ENCODE data around the gene CHN2. TPM values are rescaled to one million over a fixed set of nuclear protein-coding genes. Genes with fewer than 3 reads are reported as not detected.
A peak's percentile ranks its signal among the peaks of the same experiment; 100 is the strongest.

Gene CHN2
- total RNA-seq, 1 donor from 2014 or later = 0.64 TPM

DNA sequence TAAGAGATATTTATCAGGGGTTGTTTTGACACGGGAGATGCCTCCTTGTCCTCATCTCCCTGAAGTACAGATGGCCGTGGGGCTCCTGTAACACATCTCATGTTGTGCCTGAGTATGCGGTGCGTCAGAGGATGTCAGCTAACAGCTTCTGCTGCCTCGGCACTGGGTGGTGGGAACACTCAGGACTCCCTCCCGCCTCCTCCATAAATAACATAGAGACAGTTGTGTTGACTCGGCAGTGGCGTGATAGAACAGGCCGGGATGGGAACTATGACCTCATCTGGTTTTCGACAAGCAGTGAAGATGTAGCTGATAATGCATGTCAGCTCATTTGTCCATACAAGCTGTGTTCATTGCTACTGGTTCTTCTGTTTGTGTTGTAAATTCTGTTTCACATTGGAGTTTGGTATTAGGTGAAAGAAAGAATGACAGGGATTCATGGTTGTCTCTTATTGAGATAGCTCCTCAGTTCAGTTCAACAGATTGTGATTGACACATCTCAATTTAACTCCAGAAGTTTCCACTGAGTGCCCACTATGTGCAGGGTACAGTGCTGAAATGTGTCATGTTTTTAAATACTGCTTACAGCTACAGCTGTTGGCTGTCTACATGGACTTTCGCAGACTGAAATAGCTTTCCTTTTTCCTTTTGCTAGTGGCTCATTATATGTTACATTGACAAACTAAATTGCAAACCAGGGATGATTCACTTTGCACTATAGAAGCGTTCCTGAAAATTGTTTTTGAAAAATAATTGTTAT lies 87.4 kb downstream of the CHN2 start:
- Mint-ChIP-seq H3K4me3 (ENCODE audit: unreplicated experiment) (no peak overlapping the region), H3K9me3 (ENCODE audit: unreplicated experiment) (no peaks in the 10 kb centered on the region), H3K27ac (ENCODE audit: unreplicated experiment) (no peak overlapping the region), H3K4me1 (ENCODE audit: unreplicated experiment) (peaks cover 8% of the 10 kb centered on the region), H3K36me3 (ENCODE audit: unreplicated experiment) (no peaks in the 10 kb centered on the region), H3K27me3 (ENCODE audit: unreplicated experiment) (peaks cover 29% of the 10 kb centered on the region)
- DNase-seq (ENCODE audit: extremely low spot score, unreplicated experiment) = no peak
- no peak for TF ChIP-seq CTCF (IDR thresholded peaks at IDR 0.05)

DNA sequence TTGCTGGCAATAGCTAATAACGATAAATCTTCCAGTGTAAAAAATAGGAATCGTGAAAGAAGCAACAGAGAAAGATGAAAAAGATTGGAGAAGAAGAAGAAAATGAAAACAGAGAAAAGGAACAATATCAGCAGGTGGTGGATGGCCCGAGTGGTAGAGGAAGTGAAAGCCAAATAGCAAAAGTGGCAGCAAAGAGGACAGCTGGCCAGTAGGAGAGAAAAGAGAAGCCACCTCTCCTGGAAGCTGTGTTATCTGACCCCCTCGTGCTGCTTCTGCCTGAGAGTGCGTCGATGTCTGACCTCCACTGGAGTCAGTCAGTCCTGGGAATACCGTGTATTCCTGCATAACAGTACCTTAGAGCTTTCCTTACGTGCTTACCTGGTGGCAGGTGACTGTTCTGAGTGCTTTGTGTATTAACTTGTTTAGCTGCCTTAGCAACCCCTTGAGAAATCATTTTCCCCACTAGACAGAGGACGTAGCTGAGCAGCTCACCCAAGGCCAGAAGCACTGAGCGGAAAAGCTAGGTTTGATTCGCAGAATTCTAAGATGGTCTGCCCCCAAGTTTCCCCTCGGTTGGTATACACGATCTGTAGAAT lies 88.3 kb downstream of the CHN2 start:
- no peak for DNase-seq (ENCODE audit: extremely low spot score, unreplicated experiment)
- H3K36me3 Mint-ChIP-seq (ENCODE audit: unreplicated experiment) = no peaks in the 10 kb centered on the region
- H3K4me3 Mint-ChIP-seq (ENCODE audit: unreplicated experiment) = no peak overlapping the region
- H3K9me3 Mint-ChIP-seq (ENCODE audit: unreplicated experiment) = no peaks in the 10 kb centered on the region
- H3K27ac Mint-ChIP-seq (ENCODE audit: unreplicated experiment) = no peak overlapping the region
- peaks cover 10% of the 10 kb centered on the region for H3K4me1 Mint-ChIP-seq (ENCODE audit: unreplicated experiment)
- TF ChIP-seq CTCF (IDR thresholded peaks at IDR 0.05) = no peak
- H3K27me3 Mint-ChIP-seq (ENCODE audit: unreplicated experiment) = peaks cover 29% of the 10 kb centered on the region

GRCh38 chr7:29284696-29285443 lies 90.3 kb downstream of the CHN2 start:
- no peak for TF ChIP-seq CTCF (IDR thresholded peaks at IDR 0.05)
- DNase-seq (ENCODE audit: extremely low spot score, unreplicated experiment) = no peak
- peak overlapping the region; percentile 35 for H3K27ac Mint-ChIP-seq (ENCODE audit: unreplicated experiment)
- peaks cover 26% of the 10 kb centered on the region for H3K27me3 Mint-ChIP-seq (ENCODE audit: unreplicated experiment)
- H3K9me3 Mint-ChIP-seq (ENCODE audit: unreplicated experiment) = no peaks in the 10 kb centered on the region
- no peaks in the 10 kb centered on the region for H3K36me3 Mint-ChIP-seq (ENCODE audit: unreplicated experiment)
- no peak overlapping the region for H3K4me3 Mint-ChIP-seq (ENCODE audit: unreplicated experiment)
- peaks cover 10% of the 10 kb centered on the region for H3K4me1 Mint-ChIP-seq (ENCODE audit: unreplicated experiment)

- H3K4me3 Mint-ChIP-seq (ENCODE audit: unreplicated experiment) = no peak overlapping the region
- peaks cover 25% of the 10 kb centered on the region for H3K27me3 Mint-ChIP-seq (ENCODE audit: unreplicated experiment)
- H3K27ac Mint-ChIP-seq (ENCODE audit: unreplicated experiment) = no peak overlapping the region
- H3K36me3 Mint-ChIP-seq (ENCODE audit: unreplicated experiment) = no peaks in the 10 kb centered on the region
- no peak for DNase-seq (ENCODE audit: extremely low spot score, unreplicated experiment)
- TF ChIP-seq CTCF (IDR thresholded peaks at IDR 0.05) = no peak
- H3K9me3 Mint-ChIP-seq (ENCODE audit: unreplicated experiment) = no peaks in the 10 kb centered on the region
- peaks cover 10% of the 10 kb centered on the region for H3K4me1 Mint-ChIP-seq (ENCODE audit: unreplicated experiment)
Measured at GRCh38 chr7:29285444-29285793, 90.8 kb downstream of the CHN2 start.

DNA sequence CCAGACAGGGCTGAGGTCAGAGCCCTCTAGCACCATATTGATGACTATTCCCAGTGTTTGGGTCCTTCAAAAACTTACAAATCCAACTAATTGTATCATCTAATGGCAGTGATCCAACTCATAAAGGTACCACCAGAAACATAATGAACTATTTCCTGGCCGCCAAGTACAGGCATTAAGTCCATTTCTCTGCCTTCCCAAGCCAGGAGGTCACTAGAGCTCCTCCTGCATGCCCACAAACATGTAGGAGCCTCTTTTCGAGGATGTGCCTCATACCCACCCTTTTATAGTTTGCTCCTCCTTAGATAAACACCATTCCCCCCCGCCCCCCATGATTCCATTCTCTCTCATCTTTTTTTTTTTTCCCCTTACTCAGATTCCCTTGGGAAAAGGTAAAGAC lies 91.3 kb downstream of the CHN2 start:
- DNase-seq (ENCODE audit: extremely low spot score, unreplicated experiment) = no peak
- no peak for TF ChIP-seq CTCF (IDR thresholded peaks at IDR 0.05)

More for the DNA sequence above, 91.3 kb downstream of the CHN2 start:
- Mint-ChIP-seq H3K36me3 (ENCODE audit: unreplicated experiment) (no peaks in the 10 kb centered on the region), H3K27ac (ENCODE audit: unreplicated experiment) (no peak overlapping the region), H3K4me3 (ENCODE audit: unreplicated experiment) (no peak overlapping the region), H3K27me3 (ENCODE audit: unreplicated experiment) (peaks cover 27% of the 10 kb centered on the region), H3K4me1 (ENCODE audit: unreplicated experiment) (peaks cover 10% of the 10 kb centered on the region), H3K9me3 (ENCODE audit: unreplicated experiment) (no peaks in the 10 kb centered on the region)

Data from osteocyte (in vitro differentiated cells).